A673 (cell line): ENCODE results near the gene PPARG.

ENCODE experiments used
- CTCF ChIP-seq: fragments of 300-800, 200-600 bp; sonication (generic); conservative IDR thresholded peaks from 2 replicates; pipeline ENCODE4 v1.5.1; 2017; ENCODE audit warnings: low read depth, mild to moderate bottlenecking, antibody characterized with exemption, low read length, moderate library complexity, mixed read lengths
- EZH2 ChIP-seq: fragments of 200-600 bp; sonication (generic); IDR thresholded peaks from 2 replicates; pipeline ENCODE4 v1.6.1; 2017; ENCODE audit warnings: borderline replicate concordance, low read depth, mild to moderate bottlenecking, mixed read lengths, antibody characterized with exemption, low read length; ENCODE audit not compliant: poor library complexity, severe bottlenecking

GRCh38 chr3:12312010-12312409 is 23.1 kb downstream of the PPARG start:
- no peak for TF ChIP-seq CTCF
- TF ChIP-seq EZH2 = no peak
